Neuron (in vitro differentiated cells): ENCODE results near the gene ACAD10.

Experiments
- H2AFZ ChIP-seq: one replicate; pipeline ENCODE4 v1.6.1; 2013; ENCODE audit warnings: low read depth, mild to moderate bottlenecking, inconsistent platforms, low read length, moderate library complexity
- H3K27me3 ChIP-seq: one replicate; pipeline ENCODE4 v1.6.1; 2013; ENCODE audit warnings: low read length; ENCODE audit not compliant: insufficient read depth
- H3K36me3 ChIP-seq: one replicate; pipeline ENCODE4 v1.6.1; 2013; ENCODE audit warnings: low read length; ENCODE audit not compliant: insufficient read depth
- H3K4me1 ChIP-seq: one replicate; pipeline ENCODE4 v1.6.1; 2013; ENCODE audit warnings: low read length; ENCODE audit not compliant: insufficient read depth
- H3K4me3 ChIP-seq: 2 replicates; pipeline ENCODE4 v1.5.1; 2013; ENCODE audit warnings: mild to moderate bottlenecking, low read length, moderate library complexity
- H3K9me3 ChIP-seq: one replicate; pipeline ENCODE4 v1.6.1; 2013; ENCODE audit warnings: low read length

Gene ACAD10

GRCh38 chr12:111777345-111778045 lies 91.6 kb downstream of the ACAD10 start:
- Histone ChIP-seq H3K4me1 (no peaks in the 10 kb centered on the region), H3K36me3 (peaks cover 2% of the 10 kb centered on the region)

GRCh38 chr12:111780166-111780565 lies 94.3 kb downstream of the ACAD10 start:
- Histone ChIP-seq H3K36me3 (peaks cover 18% of the 10 kb centered on the region), H2AFZ (no peak overlapping the region), H3K27me3 (no peaks in the 10 kb centered on the region), H3K9me3 (peaks cover 5% of the 10 kb centered on the region), H3K4me1 (no peaks in the 10 kb centered on the region), H3K4me3 (no peak overlapping the region)

More at GRCh38 chr12:111777345-111778045, 91.6 kb downstream of the ACAD10 start:
- H2AFZ ChIP-seq, result no peak overlapping the region
- H3K27me3 ChIP-seq, result no peaks in the 10 kb centered on the region
- no peak overlapping the region for H3K4me3 ChIP-seq
- peaks cover 5% of the 10 kb centered on the region for H3K9me3 ChIP-seq

GRCh38 chr12:111780615-111781014 lies 94.8 kb downstream of the ACAD10 start:
- Histone ChIP-seq H3K27me3 (no peaks in the 10 kb centered on the region), H3K9me3 (peaks cover 5% of the 10 kb centered on the region), H3K36me3 (peaks cover 21% of the 10 kb centered on the region), H2AFZ (no peak overlapping the region), H3K4me3 (no peak overlapping the region), H3K4me1 (no peaks in the 10 kb centered on the region)

DNA sequence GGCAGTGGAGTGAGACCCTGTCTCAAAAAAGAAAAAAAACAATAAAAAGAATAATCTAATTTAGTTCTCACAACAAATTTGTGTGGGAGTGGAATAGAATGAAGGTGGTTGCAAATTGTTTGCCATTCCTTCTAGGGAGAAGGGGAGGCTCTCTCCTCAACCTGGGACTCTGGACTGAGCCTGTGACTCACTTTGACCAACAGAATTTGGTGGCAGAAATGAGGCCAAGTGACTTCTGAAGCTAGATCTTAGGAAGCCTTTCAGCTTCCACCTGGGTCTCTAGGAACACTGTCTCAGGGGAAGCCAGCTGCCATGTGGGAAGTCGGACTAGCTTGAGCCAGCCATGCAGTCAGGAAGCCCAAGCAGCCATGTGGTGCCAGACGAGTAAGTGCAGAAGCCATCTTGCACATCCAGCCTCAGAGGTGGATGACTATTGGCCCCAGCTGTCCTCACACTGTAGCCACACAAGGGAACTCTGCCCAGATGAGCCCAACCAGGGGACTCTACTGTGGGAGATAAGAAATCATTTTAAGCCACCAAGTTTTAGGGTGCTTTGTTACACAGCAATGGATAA lies 95.3 kb downstream of the ACAD10 start:
- no peak overlapping the region for H2AFZ ChIP-seq
- H3K9me3 ChIP-seq, result peaks cover 5% of the 10 kb centered on the region
- no peaks in the 10 kb centered on the region for H3K4me1 ChIP-seq
- H3K4me3 ChIP-seq, result no peak overlapping the region
- no peaks in the 10 kb centered on the region for H3K27me3 ChIP-seq
- H3K36me3 ChIP-seq, result peaks cover 23% of the 10 kb centered on the region

- Histone ChIP-seq H3K4me3 (no peak overlapping the region), H3K27me3 (no peaks in the 10 kb centered on the region), H2AFZ (no peak overlapping the region), H3K9me3 (peaks cover 5% of the 10 kb centered on the region), H3K36me3 (peaks cover 23% of the 10 kb centered on the region), H3K4me1 (no peaks in the 10 kb centered on the region)
Measured at GRCh38 chr12:111783046-111783445, 97.2 kb downstream of the ACAD10 start.

DNA sequence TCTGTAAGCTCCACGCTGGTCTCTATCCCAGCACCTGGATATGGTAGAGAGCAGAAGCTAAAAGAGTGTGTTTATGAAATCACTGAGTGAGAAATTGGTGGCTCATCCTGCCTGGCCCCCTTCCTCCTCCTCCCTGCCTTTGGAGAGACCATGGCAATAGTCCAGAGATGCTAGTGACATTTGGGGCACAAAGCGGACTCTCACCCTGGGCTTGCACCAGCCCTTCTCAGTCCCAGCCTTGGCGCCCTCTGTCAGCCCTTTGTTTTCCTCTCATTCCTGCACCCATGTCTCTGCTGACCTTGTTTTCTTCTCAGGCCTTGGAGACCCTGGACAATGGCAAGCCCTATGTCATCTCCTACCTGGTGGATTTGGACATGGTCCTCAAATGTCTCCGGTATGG lies 99.1 kb downstream of the ACAD10 start:
- Histone ChIP-seq H2AFZ (no peak overlapping the region), H3K36me3 (peaks cover 25% of the 10 kb centered on the region), H3K4me1 (no peaks in the 10 kb centered on the region), H3K4me3 (no peak overlapping the region), H3K27me3 (no peaks in the 10 kb centered on the region), H3K9me3 (peaks cover 3% of the 10 kb centered on the region)

GRCh38 chr12:111785651-111786050 lies 99.8 kb downstream of the ACAD10 start:
- no peaks in the 10 kb centered on the region for H3K4me1 ChIP-seq
- H3K9me3 ChIP-seq, result peaks cover 3% of the 10 kb centered on the region
- H3K4me3 ChIP-seq, result no peak overlapping the region
- H3K27me3 ChIP-seq, result no peaks in the 10 kb centered on the region
- no peak overlapping the region for H2AFZ ChIP-seq
- H3K36me3 ChIP-seq, result peaks cover 29% of the 10 kb centered on the region

GRCh38 chr12:111788178-111788654 lies 102.4 kb downstream of the ACAD10 start:
- Histone ChIP-seq H2AFZ (no peak overlapping the region), H3K4me1 (no peaks in the 10 kb centered on the region), H3K27me3 (no peaks in the 10 kb centered on the region), H3K4me3 (no peak overlapping the region), H3K36me3 (peaks cover 39% of the 10 kb centered on the region), H3K9me3 (no peaks in the 10 kb centered on the region)

- Histone ChIP-seq H3K9me3 (no peaks in the 10 kb centered on the region), H2AFZ (no peak overlapping the region), H3K4me3 (no peak overlapping the region), H3K27me3 (no peaks in the 10 kb centered on the region), H3K4me1 (no peaks in the 10 kb centered on the region), H3K36me3 (peaks cover 32% of the 10 kb centered on the region)
Measured at GRCh38 chr12:111789779-111790178, 103.9 kb downstream of the ACAD10 start.

DNA sequence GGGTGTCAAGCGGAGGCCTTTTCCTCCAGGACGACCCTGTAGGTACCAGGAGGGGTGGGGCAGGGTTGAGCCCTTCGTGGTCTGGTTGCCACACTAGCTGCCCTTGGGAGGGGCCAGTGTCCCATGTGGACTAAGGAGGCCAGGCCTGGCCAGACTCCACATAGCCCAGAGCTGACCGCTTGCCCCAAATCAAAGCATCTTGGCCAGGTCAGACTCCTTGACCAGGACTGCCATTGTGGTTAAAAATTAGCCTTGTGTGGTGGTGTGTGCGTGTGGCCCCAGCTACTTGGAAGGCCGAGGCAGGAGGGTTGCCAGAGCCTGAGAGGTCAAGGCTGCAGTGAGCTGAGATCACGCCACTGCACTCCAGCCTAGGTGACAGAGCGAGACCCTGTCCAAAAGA lies 105.7 kb downstream of the ACAD10 start:
- peaks cover 23% of the 10 kb centered on the region for H3K36me3 ChIP-seq
- H2AFZ ChIP-seq, result no peak overlapping the region
- H3K4me1 ChIP-seq, result no peaks in the 10 kb centered on the region
- H3K4me3 ChIP-seq, result no peak overlapping the region
- no peaks in the 10 kb centered on the region for H3K27me3 ChIP-seq
- no peaks in the 10 kb centered on the region for H3K9me3 ChIP-seq

GRCh38 chr12:111792155-111792855 lies 106.5 kb downstream of the ACAD10 start:
- Histone ChIP-seq H2AFZ (no peak overlapping the region), H3K9me3 (no peaks in the 10 kb centered on the region), H3K4me1 (no peaks in the 10 kb centered on the region), H3K4me3 (no peak overlapping the region), H3K27me3 (no peaks in the 10 kb centered on the region), H3K36me3 (peaks cover 23% of the 10 kb centered on the region)

GRCh38 chr12:111792856-111793235 lies 107.0 kb downstream of the ACAD10 start:
- Histone ChIP-seq H3K9me3 (no peaks in the 10 kb centered on the region), H3K4me1 (no peaks in the 10 kb centered on the region), H3K27me3 (no peaks in the 10 kb centered on the region), H3K4me3 (no peak overlapping the region), H2AFZ (no peak overlapping the region), H3K36me3 (peaks cover 25% of the 10 kb centered on the region)

DNA sequence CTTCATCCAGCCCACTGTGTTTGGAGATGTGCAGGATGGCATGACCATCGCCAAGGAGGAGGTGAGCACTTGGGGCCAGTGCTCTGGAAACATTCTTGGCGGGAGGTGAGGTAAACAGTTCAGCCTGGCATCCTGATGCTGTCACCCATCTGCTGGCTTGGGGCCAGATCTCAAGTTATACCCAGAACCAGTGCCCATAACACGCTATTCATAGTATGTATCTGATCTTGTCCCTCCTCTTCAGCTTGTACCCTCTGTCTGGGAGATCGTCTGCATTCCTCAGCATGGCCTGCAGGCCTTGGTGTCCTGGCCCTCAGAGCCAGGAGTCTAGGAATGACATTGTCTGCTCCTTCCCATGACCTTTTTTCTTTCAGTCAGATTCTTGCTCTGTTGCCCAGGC lies 112.3 kb downstream of the ACAD10 start:
- peaks cover 31% of the 10 kb centered on the region for H3K36me3 ChIP-seq
- H3K9me3 ChIP-seq, result peaks cover 2% of the 10 kb centered on the region
- H3K27me3 ChIP-seq, result no peaks in the 10 kb centered on the region
- H3K4me1 ChIP-seq, result peaks cover 5% of the 10 kb centered on the region
- H2AFZ ChIP-seq, result no peak overlapping the region
- no peak overlapping the region for H3K4me3 ChIP-seq
